ENCODE results near the gene UBA7. TPM values are rescaled to one million over a fixed set of nuclear protein-coding genes. Genes with fewer than 3 reads are reported as not detected.
"Not testable (repeated sequence)": the region's sequence is repeated elsewhere in the genome, so short reads cannot be mapped to it uniquely, and the experiment has no call there.

UBA7 gene
- total RNA-seq, 2 donors from 2014 or later, result 173 to 198 TPM

GRCh38 chr3:49826016-49826415 is 12.3 kb upstream of the UBA7 start:
- ATAC-seq (no peak), DNase-seq (no peak)
- Mint-ChIP-seq H3K27me3 (no peaks in the 10 kb centered on the region), H3K27ac (no peak overlapping the region), H3K4me3 (no peak overlapping the region), H3K36me3 (ENCODE audit: low read depth) (no peaks in the 10 kb centered on the region), H3K4me1 (no peaks in the 10 kb centered on the region)
- no peaks in the 10 kb centered on the region for H3K9me3 ChIP-seq (ENCODE audit: control insufficient read depth, low read length, poor library complexity, severe bottlenecking)

GRCh38 chr3:49823131-49823530 is 9.4 kb upstream of the UBA7 start:
- not testable (repeated sequence) for DNase-seq; H3K27me3 Mint-ChIP-seq; ATAC-seq; H3K36me3 Mint-ChIP-seq (ENCODE audit: low read depth); H3K9me3 ChIP-seq (ENCODE audit: control insufficient read depth, low read length, poor library complexity, severe bottlenecking); H3K4me3 Mint-ChIP-seq; H3K4me1 Mint-ChIP-seq
- H3K27ac Mint-ChIP-seq, result peak overlapping the region; percentile 49

GRCh38 chr3:49812916-49813496 is 747 bp downstream of the UBA7 start:
- no peaks in the 10 kb centered on the region for H3K9me3 ChIP-seq (ENCODE audit: control insufficient read depth, low read length, poor library complexity, severe bottlenecking)
- peak overlapping the region; percentile 94 for H3K27ac Mint-ChIP-seq
- ATAC-seq, result no peak
- no peak for DNase-seq
- no peaks in the 10 kb centered on the region for H3K27me3 Mint-ChIP-seq
- peaks cover 23% of the 10 kb centered on the region for H3K4me1 Mint-ChIP-seq
- H3K4me3 Mint-ChIP-seq, result peak overlapping the region; percentile 93
- peaks cover 8% of the 10 kb centered on the region for H3K36me3 Mint-ChIP-seq (ENCODE audit: low read depth)

GRCh38 chr3:49807431-49808114 is 6.2 kb downstream of the UBA7 start:
- no peak for ATAC-seq
- peak overlapping the region; percentile 76 for H3K27ac Mint-ChIP-seq
- H3K4me1 Mint-ChIP-seq, result peaks cover 33% of the 10 kb centered on the region
- no peak for DNase-seq
- H3K27me3 Mint-ChIP-seq, result peaks cover 1% of the 10 kb centered on the region
- peaks cover 7% of the 10 kb centered on the region for H3K36me3 Mint-ChIP-seq (ENCODE audit: low read depth)
- no peaks in the 10 kb centered on the region for H3K9me3 ChIP-seq (ENCODE audit: control insufficient read depth, low read length, poor library complexity, severe bottlenecking)
- H3K4me3 Mint-ChIP-seq, result no peak overlapping the region

- ATAC-seq (no peak), DNase-seq (no peak)
- peaks cover 8% of the 10 kb centered on the region for H3K36me3 Mint-ChIP-seq (ENCODE audit: low read depth)
- peak overlapping the region; percentile 16 for H3K27ac Mint-ChIP-seq
- H3K9me3 ChIP-seq (ENCODE audit: control insufficient read depth, low read length, poor library complexity, severe bottlenecking), result no peaks in the 10 kb centered on the region
- H3K4me1 Mint-ChIP-seq, result peaks cover 38% of the 10 kb centered on the region
- H3K27me3 Mint-ChIP-seq, result peaks cover 8% of the 10 kb centered on the region
- peak overlapping the region; percentile 25 for H3K4me3 Mint-ChIP-seq
Measured at GRCh38 chr3:49806850-49807249, 6.9 kb downstream of the UBA7 start.

GRCh38 chr3:49805897-49806701 is 7.7 kb downstream of the UBA7 start:
- H3K9me3 ChIP-seq (ENCODE audit: control insufficient read depth, low read length, poor library complexity, severe bottlenecking), result no peaks in the 10 kb centered on the region
- Mint-ChIP-seq H3K4me3 (no peak overlapping the region), H3K27ac (peak overlapping the region; percentile 79), H3K27me3 (peaks cover 16% of the 10 kb centered on the region), H3K4me1 (peaks cover 37% of the 10 kb centered on the region), H3K36me3 (ENCODE audit: low read depth) (peaks cover 7% of the 10 kb centered on the region)
- ATAC-seq (no peak), DNase-seq (no peak)

GRCh38 chr3:49805367-49805782 is 8.4 kb downstream of the UBA7 start:
- no peaks in the 10 kb centered on the region for H3K9me3 ChIP-seq (ENCODE audit: control insufficient read depth, low read length, poor library complexity, severe bottlenecking)
- peaks cover 6% of the 10 kb centered on the region for H3K36me3 Mint-ChIP-seq (ENCODE audit: low read depth)
- ATAC-seq (no peak), DNase-seq (no peak)
- H3K4me3 Mint-ChIP-seq, result peak overlapping the region; percentile 63
- peak overlapping the region; percentile 79 for H3K27ac Mint-ChIP-seq
- peaks cover 17% of the 10 kb centered on the region for H3K27me3 Mint-ChIP-seq
- peaks cover 36% of the 10 kb centered on the region for H3K4me1 Mint-ChIP-seq

- ATAC-seq, result no peak
- Mint-ChIP-seq H3K27ac (peak overlapping the region; percentile 79), H3K4me3 (peak overlapping the region; percentile 95), H3K27me3 (peaks cover 17% of the 10 kb centered on the region), H3K4me1 (peaks cover 36% of the 10 kb centered on the region), H3K36me3 (ENCODE audit: low read depth) (peaks cover 2% of the 10 kb centered on the region)
- H3K9me3 ChIP-seq (ENCODE audit: control insufficient read depth, low read length, poor library complexity, severe bottlenecking), result no peaks in the 10 kb centered on the region
- DNase-seq, result no peak
Measured at GRCh38 chr3:49804141-49805041, 9.4 kb downstream of the UBA7 start.

GRCh38 chr3:49803465-49804140 is 10.2 kb downstream of the UBA7 start:
- DNase-seq (peak; percentile 38 to 57 (median 53)), ATAC-seq (peak; percentile 23)
- Mint-ChIP-seq H3K27ac (no peak overlapping the region), H3K36me3 (ENCODE audit: low read depth) (peaks cover 2% of the 10 kb centered on the region), H3K4me1 (peaks cover 36% of the 10 kb centered on the region), H3K27me3 (peaks cover 17% of the 10 kb centered on the region), H3K4me3 (peak overlapping the region; percentile 95)
- no peaks in the 10 kb centered on the region for H3K9me3 ChIP-seq (ENCODE audit: control insufficient read depth, low read length, poor library complexity, severe bottlenecking)

GRCh38 chr3:49802719-49803464 is 10.9 kb downstream of the UBA7 start, which contains the start of gene INKA1:
INKA1 (plus strand) TSS chr3:49803261; CDS start chr3:49803393, 132 bp downstream.
- peak within 1 kb of the TSS; percentile 88 for H3K27ac Mint-ChIP-seq
- ATAC-seq (peak; percentile 91), DNase-seq (peak; percentile 79 to 87 (median 79))
- peak within 1 kb of the TSS; percentile 95 for H3K4me3 Mint-ChIP-seq
- peaks cover 17% of the 10 kb centered on the region for H3K27me3 Mint-ChIP-seq
- no peaks in the 10 kb centered on the region for H3K9me3 ChIP-seq (ENCODE audit: control insufficient read depth, low read length, poor library complexity, severe bottlenecking)
- H3K36me3 Mint-ChIP-seq (ENCODE audit: low read depth), result peaks cover 2% of the 10 kb centered on the region
- peaks cover 32% of the 10 kb centered on the region for H3K4me1 Mint-ChIP-seq

GRCh38 chr3:49801160-49801559 is 12.6 kb downstream of the UBA7 start:
- ATAC-seq, result no peak
- H3K4me3 Mint-ChIP-seq, result peak overlapping the region; percentile 67
- H3K27me3 Mint-ChIP-seq, result peaks cover 17% of the 10 kb centered on the region
- H3K4me1 Mint-ChIP-seq, result peaks cover 25% of the 10 kb centered on the region
- no peaks in the 10 kb centered on the region for H3K9me3 ChIP-seq (ENCODE audit: control insufficient read depth, low read length, poor library complexity, severe bottlenecking)
- peaks cover 2% of the 10 kb centered on the region for H3K36me3 Mint-ChIP-seq (ENCODE audit: low read depth)
- DNase-seq, result no peak
- H3K27ac Mint-ChIP-seq, result peak overlapping the region; percentile 88

GRCh38 chr3:49799761-49800160 is 14.0 kb downstream of the UBA7 start, which contains the start of gene CDHR4:
CDHR4 (minus strand) TSS chr3:49799873; CDS start chr3:49799812, 61 bp downstream.
- H3K9me3 ChIP-seq (ENCODE audit: control insufficient read depth, low read length, poor library complexity, severe bottlenecking), result no peaks in the 10 kb centered on the region
- ATAC-seq (no peak), DNase-seq (no peak)
- peaks cover 15% of the 10 kb centered on the region for H3K4me1 Mint-ChIP-seq
- H3K27me3 Mint-ChIP-seq, result peaks cover 17% of the 10 kb centered on the region
- peak within 1 kb of the TSS; percentile 73 for H3K27ac Mint-ChIP-seq
- peaks cover 2% of the 10 kb centered on the region for H3K36me3 Mint-ChIP-seq (ENCODE audit: low read depth)
- no peak within 1 kb of the TSS for H3K4me3 Mint-ChIP-seq

All from T-helper 17 cell (primary cell).